Colonic mucosa (tissue), 4 donors: ENCODE measurements around the gene RASGRF2. TPM values are rescaled to one million over a fixed set of nuclear protein-coding genes. Genes with fewer than 3 reads are reported as not detected.
"Not testable (repeated sequence)": the region's sequence is repeated elsewhere in the genome, so short reads cannot be mapped to it uniquely, and the experiment has no call there.

Source experiments
- DNase-seq: peaks from one replicate; pipeline ENCODE4 v3.0.0-alpha.2; 2020
- H3K27ac ChIP-seq: fragments of 200-600 bp; one replicate; pipeline ENCODE4 v1.8.0; 2021
- H3K27me3 ChIP-seq: fragments of 200-600 bp; one replicate; pipeline ENCODE4 v1.8.0; 2021
- H3K36me3 ChIP-seq: fragments of 200-600 bp; one replicate; pipeline ENCODE4 v1.8.0; 2021
- H3K4me1 ChIP-seq: fragments of 200-600 bp; one replicate; pipeline ENCODE4 v1.8.0; 2021; ENCODE audit warnings: mild to moderate bottlenecking
- H3K4me3 ChIP-seq: fragments of 200-600 bp; one replicate; pipeline ENCODE4 v1.8.0; 2021
- H3K9ac ChIP-seq, 2 donors: one replicate each; pipeline ENCODE4 v1.7.0; 2013; ENCODE audit warnings: control low read depth in 2 of 2, low read depth in 2 of 2, low read length in 2 of 2
- H3K9me3 ChIP-seq: fragments of 200-600 bp; one replicate; pipeline ENCODE4 v1.8.0; 2021
- CTCF ChIP-seq: fragments of 200-600 bp; IDR thresholded peaks from one replicate; pipeline ENCODE4 v1.8.0; 2022; ENCODE audit warnings: antibody characterized with exemption, mild to moderate bottlenecking
- intact Hi-C: fragments of 100-400 bp; cut with DNase I; formaldehyde crosslinking; loops from one replicate; pipeline ENCODE4 v1.14.1; 2022
- total RNA-seq, 2 donors: library from RNA; stranded (reverse); fragmentation: NEBNext Ultra II Directional in 1 of 2; extraction: Animal tissue kit (Norgen Biotek cat#: 25700) in 1 of 2; gene quantifications; one replicate each; pipeline ENCODE4 v1.2.1, GENCODE V29; 2021
- donor health status: healthy.
- donor health status: DM: no; HTN: no; CAD: no.
- donor health status: DM: no; HTN: no; CAD: no.

RASGRF2 gene
- total RNA-seq, 2 donors from 2014 or later = 2.8 to 3.5 TPM

GRCh38 chr5:81121836-81122630, 161.9 kb downstream of the RASGRF2 start:
- Histone ChIP-seq H3K27me3 (no peaks in the 10 kb centered on the region), H3K4me3 (no peak overlapping the region), H3K27ac (no peak overlapping the region), H3K4me1 (no peaks in the 10 kb centered on the region), H3K9ac (no peak overlapping the region), H3K36me3 (no peaks in the 10 kb centered on the region), H3K9me3 (no peaks in the 10 kb centered on the region)
- intact Hi-C loops = no loop called here
- TF ChIP-seq CTCF = no peak
- DNase-seq = no peak

GRCh38 chr5:81124689-81125088, 164.5 kb downstream of the RASGRF2 start:
- H3K36me3 ChIP-seq, DNase-seq, H3K4me1 ChIP-seq, H3K27ac ChIP-seq, H3K9ac ChIP-seq, H3K9me3 ChIP-seq, H3K4me3 ChIP-seq, intact Hi-C loops, H3K27me3 ChIP-seq: not testable (repeated sequence)

DNA sequence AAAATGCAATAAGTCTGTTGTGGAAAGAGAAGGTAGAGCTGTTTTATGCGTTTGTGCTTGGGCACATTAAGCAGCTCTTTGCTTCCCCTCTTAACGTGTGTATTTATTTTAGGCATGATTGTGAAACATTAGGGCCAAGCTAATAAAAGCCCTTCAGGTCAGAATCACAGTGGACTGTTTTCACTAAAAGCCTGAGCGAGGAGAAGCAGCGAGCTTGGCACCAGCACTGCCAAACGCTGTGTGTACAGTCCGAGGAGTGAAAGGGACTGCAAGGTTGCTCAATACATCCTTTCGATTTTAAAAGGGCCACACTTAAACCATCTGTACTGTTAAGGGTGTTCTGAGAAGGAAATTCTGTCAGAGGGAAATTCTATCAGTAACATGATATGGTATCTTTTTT, 165.8 kb downstream of the RASGRF2 start:
- Histone ChIP-seq H3K4me1 (no peaks in the 10 kb centered on the region), H3K9ac (no peak overlapping the region), H3K4me3 (no peak overlapping the region), H3K9me3 (no peaks in the 10 kb centered on the region), H3K27me3 (no peaks in the 10 kb centered on the region), H3K27ac (no peak overlapping the region), H3K36me3 (no peaks in the 10 kb centered on the region)
- intact Hi-C loops = no loop called here
- no peak for TF ChIP-seq CTCF
- DNase-seq = no peak

- H3K9ac ChIP-seq = no peak overlapping the region
- TF ChIP-seq CTCF = no peak
- no peaks in the 10 kb centered on the region for H3K36me3 ChIP-seq
- DNase-seq = no peak
- no peak overlapping the region for H3K27ac ChIP-seq
- intact Hi-C loops = no loop called here
- H3K27me3 ChIP-seq = no peaks in the 10 kb centered on the region
- no peak overlapping the region for H3K4me3 ChIP-seq
- H3K4me1 ChIP-seq = no peaks in the 10 kb centered on the region
- no peaks in the 10 kb centered on the region for H3K9me3 ChIP-seq
Measured at GRCh38 chr5:81128416-81128815, 168.3 kb downstream of the RASGRF2 start.

- Histone ChIP-seq H3K4me3 (no peak overlapping the region), H3K9me3 (no peaks in the 10 kb centered on the region), H3K27ac (no peak overlapping the region), H3K9ac (no peak overlapping the region), H3K27me3 (no peaks in the 10 kb centered on the region), H3K4me1 (no peaks in the 10 kb centered on the region), H3K36me3 (no peaks in the 10 kb centered on the region)
- intact Hi-C loops = no loop called here
- DNase-seq = no peak
- no peak for TF ChIP-seq CTCF
Measured at GRCh38 chr5:81132381-81132780, 172.2 kb downstream of the RASGRF2 start.

GRCh38 chr5:81134066-81134465, 173.9 kb downstream of the RASGRF2 start:
- no peak for TF ChIP-seq CTCF
- no peaks in the 10 kb centered on the region for H3K4me1 ChIP-seq
- no peaks in the 10 kb centered on the region for H3K27me3 ChIP-seq
- no peak for DNase-seq
- no peak overlapping the region for H3K9ac ChIP-seq
- no peaks in the 10 kb centered on the region for H3K36me3 ChIP-seq
- no peak overlapping the region for H3K4me3 ChIP-seq
- no peaks in the 10 kb centered on the region for H3K9me3 ChIP-seq
- H3K27ac ChIP-seq = no peak overlapping the region
- intact Hi-C loops = no loop called here
